ENCODE measurements around the gene RPL21.

- TF ChIP-seq CTCF (IDR thresholded peaks at IDR 0.05) (no peak), POLR2A (IDR thresholded peaks at IDR 0.05) (no peak)
Measured at GRCh38 chr13:27288392-27288791, 37.0 kb downstream of the RPL21 start.

Data from body of pancreas (tissue), 4 donors.